GM21619 (cell line): ENCODE results near the gene NDUFB5.
"Not testable (repeated sequence)": the region's sequence is repeated elsewhere in the genome, so short reads cannot be mapped to it uniquely, and the experiment has no call there.

Experiments used
- ATAC-seq: cut with Tn5 transposase; IDR thresholded peaks from one replicate; pipeline ENCODE4 v1.9.1; 2021; ENCODE audit not compliant: unreplicated experiment

NDUFB5 gene

DNA sequence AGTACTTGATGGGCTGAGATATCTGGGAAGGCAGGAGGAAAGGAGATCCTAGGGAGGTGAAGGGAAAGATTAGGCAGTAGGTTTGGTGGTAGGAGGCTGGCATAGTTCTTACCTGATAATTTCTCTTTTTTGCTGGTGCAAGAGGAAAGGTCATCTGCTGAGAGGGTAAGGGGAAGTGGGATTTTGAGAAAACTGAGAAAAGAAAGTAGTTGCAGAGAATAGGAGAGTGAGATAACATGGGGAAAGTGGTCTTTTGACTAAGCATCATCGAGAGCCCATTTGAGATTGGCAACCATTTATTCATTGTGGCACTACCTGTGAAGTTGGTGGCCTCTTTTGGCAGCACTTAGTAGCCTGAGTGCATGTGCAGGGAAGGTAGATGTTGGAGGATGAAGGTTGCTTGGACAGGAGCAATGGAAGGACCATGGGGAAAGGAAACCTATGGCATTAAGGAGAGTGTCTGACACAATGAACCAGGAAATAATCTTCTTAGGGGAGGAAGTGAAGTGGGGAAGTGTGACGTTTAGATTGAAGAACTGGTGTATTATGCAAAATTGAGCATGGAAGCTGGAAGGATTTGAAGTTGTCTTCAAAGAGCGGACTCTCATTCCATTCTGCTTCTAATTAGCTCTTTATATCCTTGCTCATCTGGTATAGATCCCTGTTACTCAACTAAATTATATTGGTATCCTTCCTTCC is 26.3 kb downstream of the NDUFB5 start:
- ATAC-seq: no peak

DNA sequence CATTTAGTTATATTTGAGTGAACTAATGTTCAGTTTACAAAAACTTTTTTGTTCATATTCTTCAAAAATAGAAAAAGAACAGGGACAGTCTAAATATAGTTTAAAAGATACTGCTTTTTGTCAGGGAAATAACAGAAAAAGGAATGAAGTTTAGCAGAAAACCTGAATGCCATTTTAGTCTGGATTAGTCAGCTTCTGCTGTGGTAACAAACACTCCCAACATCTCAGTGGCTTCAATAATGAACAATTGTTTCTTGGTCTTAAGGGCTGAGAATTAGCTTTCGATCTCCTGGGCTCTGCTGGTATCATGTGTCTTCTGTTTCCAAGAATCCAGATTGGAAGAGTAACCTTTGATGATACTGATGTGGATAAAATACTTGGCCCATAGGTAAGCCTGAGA is 35.9 kb downstream of the NDUFB5 start:
- ATAC-seq: no peak

DNA sequence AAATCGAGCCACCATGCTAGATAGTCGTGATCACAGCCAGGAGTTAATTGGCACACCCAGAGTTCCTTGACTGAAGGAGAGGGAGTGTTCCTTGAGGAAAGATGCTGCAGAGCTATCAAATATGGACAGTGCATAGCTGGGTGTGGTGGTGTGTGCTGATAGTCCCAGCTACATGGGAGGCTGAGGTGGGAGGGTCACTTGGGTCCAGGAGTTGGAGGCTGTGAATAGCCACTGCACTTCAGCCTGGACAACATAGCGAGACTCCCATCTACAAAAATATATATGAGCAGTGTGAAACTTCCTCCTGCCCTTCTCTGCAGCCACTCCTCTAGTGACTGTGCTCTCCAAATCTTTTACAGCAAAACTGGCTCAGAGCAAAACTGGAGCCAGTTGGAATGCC is 38.3 kb downstream of the NDUFB5 start:
- ATAC-seq: no peak

DNA sequence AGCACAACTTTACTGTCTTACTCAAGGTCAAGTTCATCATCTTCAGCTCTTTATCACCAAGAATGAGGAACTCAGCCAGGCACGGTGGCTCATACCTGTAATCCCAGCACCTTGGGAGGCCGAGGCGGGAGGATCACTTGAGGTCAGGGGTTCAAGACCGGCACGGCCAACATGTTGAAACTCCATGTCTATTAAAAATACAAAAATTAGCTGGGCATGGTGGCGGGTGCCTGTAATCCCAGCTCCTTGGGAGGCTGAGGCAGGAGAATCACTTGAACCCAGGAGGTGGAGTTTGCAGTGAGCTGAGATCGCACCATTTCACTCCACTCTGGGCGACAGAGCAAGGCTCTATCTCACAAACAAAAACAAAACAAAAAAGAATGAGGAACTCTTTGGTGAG is 39.2 kb downstream of the NDUFB5 start:
- not testable (repeated sequence) for ATAC-seq

DNA sequence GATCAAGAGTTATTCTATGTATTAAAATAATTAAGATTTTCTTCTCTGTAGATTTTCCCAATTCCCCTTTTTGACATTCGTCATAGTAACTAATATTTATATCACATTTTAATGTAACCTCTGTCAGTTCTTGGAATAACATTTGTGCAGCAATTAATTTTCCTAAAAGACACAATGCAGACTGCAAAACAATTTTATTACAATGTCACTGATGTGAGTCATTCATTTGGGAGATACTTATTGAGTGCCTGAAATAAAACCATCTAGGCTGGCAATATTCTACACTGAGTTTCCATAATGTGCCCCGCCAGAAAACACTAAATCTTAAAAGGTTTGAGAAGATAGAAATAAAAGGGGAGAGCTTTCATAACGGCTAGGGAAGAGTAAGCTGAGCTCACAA is 41.6 kb downstream of the NDUFB5 start:
- ATAC-seq: no peak

DNA sequence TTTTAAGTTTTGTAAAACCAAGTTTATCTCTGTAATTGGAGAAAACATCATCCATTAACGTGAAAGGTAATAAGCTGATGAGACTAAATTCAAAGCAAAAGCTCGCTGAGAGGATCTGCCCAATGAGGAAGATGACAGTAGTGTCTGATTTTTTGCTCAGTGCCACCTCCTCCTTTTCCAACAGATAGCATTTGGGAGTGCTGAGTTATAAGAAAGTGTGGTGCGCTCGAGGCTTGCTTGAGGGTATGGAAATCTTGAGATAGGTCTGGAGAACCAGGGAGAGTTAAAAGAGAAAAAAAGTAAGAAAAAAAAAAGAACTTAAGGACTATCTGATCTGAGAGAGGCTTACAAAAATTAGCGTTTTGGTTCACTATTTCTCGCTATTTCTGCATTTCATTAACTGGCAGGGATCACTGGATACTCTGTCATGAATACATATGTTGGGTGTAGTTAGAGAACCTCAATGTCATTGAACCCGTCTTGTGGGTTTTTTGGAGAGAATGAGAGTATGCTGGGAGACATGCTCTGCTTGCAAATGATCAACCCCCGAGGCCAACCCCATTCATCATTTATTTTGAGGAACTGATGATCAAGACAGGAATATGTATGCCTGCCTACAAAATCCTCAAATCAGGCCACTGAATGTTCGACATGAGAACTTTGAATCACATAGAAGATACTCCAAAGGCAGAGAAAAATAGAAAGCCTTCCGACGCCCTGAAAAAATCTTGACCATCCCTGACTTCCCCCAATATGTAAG is 47.3 kb downstream of the NDUFB5 start:
- no peak for ATAC-seq

DNA sequence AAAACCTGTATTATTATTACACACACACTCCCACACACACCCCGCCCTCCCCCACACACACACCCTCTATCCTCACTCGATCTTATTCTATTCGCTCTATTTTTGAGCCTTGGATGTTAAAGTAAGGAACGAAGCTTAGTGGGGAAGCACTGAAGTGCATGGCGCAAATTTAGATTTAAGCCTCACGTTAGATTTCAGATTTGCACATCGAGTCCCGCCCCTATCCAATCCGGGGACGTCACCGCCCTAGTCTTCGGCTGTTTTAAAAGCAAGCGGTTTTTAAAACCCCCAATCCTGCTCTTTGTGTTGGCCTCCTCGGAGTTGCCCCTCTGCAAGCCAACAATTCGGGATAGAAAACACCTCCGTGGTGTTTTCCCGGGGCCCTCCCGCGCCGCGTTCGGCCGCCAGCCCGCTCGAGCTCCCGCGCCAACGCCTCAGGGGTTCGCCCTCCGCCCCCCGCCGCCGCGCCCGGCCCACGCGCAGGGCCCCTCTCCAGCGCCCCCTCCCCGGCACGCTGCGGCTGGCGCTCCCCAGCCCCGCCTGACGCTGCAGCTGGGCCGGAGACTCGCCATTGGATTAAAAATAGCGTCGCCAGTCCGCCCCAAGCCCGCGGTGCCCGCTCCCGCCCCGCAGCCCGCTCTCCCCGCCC is 48.0 kb downstream of the NDUFB5 start, which contains the start of gene USP13:
Gene USP13, plus strand, starts transcription at position 594 of the 649 bp plus-strand sequence. CDS start 186 bp downstream, outside the sequence.
- ATAC-seq: peak; percentile 64

DNA sequence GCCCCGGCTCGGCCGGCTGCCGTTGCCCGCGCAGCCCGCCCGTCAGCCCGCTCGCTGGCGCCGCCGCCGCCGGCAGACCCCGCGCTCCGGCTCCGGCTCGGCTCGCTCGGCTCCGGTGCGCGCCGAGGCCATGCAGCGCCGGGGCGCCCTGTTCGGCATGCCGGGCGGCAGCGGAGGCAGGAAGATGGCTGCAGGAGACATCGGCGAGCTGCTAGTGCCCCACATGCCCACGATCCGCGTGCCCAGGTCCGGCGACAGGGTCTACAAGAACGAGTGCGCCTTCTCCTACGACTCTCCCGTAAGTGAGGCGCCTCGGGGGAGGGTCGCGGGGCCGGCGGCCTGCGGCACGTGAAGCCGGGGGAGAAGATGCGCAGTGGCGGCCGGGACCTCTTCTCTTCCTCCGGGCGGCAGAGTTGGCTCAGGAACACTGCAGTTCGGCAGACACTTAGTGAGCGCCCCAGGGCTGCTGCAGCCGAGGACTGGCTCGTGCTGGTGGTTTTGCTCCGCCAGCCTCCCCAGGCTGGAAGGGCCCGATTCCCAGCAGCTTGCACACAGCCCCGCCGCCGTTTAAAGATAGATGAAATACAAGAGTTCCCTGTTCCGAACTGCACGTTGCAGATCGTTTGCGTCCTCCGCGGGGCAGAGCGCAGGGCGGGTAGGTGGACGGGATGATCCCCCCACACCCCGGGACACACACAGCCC is 48.7 kb downstream of the NDUFB5 start:
- peak; percentile 57 for ATAC-seq

DNA sequence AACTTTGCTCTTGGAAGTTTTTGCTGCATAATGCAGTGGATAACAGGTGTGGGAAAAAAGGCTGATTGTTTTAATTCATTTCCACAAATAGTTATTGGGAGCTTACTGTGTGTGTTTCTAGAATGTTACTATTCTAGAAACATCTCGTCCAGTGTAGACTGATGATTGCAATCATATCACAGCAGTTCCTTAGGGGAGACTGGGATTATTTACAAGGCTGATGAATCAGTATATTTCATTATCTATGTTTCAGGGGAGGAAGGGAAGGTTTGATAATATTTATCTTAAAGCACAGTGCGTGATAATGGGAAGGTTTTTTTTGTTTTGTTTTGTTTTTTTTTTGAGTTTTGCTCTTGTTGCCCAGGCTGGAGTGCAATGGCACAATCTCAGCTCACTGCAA is 50.6 kb downstream of the NDUFB5 start:
- no peak for ATAC-seq

DNA sequence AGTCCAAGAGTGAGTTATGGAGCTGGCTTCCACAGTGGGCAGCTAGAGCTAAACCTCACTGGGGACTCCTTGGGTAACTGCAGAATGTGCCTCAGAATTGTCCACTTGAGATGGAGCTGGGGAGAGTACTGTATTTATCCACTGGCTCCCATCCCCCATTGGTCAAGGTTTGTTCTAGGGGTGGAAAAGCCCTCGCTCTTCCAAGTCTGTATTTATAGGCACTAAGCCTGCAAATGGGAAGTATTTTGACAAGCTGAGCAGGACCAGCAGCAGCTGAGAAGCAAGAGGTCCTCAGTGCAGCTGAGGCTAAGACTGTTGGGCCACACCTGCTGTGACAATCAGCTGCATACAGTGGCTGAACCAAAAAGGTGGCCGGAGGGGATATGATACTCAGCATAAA is 54.0 kb downstream of the NDUFB5 start:
- ATAC-seq: no peak

DNA sequence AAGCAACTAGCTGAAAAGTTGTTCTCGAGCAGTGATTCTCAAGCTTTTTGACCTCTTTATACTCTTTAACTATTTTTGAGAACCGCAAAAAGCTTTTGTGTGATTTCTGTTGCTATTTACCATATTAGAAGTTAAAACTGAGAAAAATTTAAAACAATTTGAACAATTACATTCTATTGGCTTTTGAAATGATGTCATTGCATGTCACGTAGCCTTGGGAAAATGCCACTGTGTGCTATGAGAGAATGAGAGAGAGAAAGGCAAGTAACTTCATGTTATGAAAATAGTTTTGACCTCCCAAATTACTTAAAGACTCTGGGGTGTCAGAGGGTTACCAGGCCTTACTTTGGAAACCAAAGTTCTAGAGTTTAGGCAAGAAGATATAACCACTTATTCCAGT is 56.3 kb downstream of the NDUFB5 start:
- ATAC-seq: no peak

DNA sequence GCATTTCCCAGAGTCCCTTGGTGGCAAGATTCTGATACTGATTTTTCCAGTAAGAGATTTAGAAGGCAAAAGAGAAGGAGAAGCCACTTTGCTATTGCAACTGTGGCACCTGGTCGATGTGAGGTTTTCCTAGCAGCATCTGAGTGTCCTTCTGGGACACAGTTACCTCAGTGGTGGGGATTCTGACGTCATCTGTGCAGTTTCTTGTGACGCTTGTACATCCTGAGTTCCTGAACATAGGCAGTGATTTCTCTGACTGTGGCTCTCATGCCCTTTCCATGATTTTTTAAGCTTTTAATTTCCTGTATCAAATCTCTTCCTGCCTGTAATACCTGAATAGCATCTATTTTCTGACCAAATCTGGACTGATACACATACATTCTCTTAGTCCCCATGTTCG is 57.2 kb downstream of the NDUFB5 start:
- ATAC-seq: no peak

DNA sequence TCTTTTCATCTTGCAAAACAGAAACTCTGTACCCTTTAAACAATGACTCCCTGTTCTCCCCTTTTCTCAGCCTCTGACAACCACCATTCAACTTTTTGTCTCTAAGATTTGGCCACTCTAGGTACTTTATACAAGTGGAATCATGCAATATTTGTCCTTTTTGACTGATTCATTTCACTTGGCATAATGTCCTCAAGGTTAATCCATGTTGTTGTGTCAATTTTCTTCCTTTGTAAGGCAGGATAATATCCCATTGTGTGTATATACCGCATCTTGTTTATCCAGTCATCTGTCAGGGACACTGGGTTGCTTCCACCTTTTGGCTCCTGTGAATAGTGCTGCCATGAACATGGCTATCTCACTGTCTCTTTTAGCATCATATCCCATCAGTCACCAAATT is 58.5 kb downstream of the NDUFB5 start:
- ATAC-seq: no peak

DNA sequence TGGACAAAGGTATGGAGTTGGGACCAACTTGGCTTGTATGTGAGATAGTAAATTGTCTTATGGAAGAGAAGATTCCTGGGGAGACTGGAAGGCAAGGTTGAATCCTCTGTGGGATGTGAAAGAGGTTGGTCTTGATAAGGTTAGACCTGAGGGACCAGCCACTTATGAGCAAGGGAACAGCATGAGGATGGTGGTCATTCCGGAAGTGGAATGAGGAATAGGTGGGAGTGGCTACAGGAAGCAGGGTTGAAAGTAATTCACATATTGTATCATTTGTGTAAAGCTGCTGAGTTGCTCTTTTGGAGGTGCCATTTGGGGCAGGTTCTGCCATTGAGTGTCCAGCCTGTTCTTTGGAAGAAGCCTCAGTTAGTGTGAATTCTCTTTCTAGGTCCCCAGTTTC is 61.4 kb downstream of the NDUFB5 start:
- no peak for ATAC-seq

DNA sequence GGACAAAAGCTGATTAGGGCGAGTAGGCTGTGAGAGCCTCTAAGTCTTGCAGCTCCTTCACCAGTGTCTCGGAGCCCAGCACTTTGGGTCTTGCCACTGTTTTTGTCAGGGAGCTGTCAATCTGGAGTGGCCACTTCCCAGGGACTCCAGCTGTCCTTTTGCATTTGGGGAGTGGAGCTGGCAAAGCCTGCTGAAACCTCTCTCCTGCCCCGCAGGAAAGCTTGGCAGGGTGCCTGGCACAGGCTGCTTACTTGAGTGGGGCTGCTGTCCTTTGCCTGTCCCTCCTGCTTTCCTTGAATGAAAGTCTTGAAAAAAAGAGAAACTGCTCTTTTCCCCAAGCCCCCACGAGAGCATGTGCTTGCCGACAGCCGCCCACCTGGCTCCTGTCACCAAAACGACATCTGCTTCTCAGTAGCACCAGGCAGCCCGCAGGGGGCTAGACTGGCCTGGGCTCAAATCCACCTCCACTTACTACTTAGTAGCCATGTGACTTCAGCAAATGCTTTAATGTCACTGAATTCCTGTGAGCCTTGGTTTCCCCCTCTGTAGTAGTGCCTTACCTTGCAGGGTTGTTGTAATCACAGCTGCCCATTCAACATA is 61.9 kb downstream of the NDUFB5 start:
- no peak for ATAC-seq

DNA sequence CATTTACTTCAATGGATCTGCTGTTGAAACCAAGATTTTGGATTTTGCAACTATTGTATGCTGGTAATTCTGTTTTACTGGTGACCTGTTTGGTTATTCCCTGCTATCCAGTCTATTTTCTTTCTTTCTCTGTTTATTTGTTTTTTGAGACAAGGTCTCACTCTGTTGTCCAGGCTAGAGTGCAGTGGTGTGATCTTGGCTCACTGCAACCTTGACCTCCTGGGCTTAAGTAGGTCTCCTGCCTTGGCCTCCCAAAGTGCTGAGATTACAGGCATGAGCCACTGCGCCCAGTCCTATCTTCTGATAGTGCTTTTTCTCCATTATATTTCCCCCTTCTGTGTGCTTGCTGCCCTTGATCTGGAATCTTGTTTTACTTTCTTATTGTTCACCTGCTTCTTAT is 63.8 kb downstream of the NDUFB5 start:
- no peak for ATAC-seq

DNA sequence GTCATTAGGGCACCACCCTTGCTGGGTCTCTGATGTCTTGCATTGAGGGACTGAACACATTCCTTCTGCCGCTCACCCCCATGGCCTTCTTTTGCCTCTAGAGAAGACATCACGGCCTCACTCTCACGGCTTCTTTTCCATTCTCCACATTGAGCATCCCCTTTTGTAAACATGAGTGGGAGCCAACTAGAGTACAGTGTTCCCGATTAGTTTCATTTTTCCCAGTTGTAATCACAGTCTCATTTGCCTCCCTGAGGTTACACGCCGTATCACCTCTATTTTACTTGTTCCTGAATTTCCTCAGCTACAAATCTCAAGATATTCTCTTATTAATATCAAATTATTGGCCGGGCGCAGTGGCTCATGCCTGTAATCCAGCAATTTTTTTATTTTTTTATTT is 65.7 kb downstream of the NDUFB5 start:
- ATAC-seq: no peak

DNA sequence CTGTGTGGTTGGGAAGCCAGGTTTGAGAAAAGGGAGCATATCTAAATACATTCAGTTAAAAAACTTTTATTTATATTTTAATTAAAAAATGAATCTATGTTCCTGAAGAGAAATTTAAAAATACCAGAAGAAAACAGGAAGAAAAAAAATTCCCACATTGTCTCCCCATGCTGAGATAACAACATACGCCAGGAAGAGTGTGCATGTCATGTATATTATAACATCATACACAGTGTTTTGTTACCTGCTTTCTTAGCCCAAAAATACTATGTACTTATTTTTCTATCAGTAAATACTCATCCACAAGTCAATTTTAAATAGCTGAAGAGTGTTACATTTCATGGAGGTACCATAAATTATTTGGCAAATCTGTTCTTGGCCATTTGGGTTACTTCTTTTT is 66.7 kb downstream of the NDUFB5 start:
- ATAC-seq: no peak

DNA sequence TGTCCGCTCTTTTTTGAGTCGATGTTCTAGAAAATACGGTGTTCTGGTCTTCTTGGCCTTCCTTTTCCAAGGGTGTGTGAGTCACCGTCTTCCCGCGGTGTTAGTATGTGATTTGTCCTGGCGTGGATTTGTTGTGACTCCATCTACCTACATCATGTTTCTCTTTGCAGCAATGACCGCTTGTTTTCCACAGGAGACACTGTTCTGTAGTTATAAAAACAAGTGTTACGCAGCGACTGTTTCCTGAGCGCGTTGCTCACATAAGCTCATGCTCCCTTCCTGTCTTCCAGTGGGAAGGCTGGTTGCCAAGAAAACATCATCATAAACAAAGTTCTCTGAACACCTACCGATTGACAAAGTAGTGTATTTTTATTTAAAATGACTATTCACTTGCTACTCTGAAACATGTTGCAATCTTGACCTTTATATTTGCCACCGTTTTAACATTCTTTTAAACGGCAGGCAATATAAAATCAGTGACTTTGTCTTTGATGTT is 67.2 kb downstream of the NDUFB5 start:
- ATAC-seq: no peak

DNA sequence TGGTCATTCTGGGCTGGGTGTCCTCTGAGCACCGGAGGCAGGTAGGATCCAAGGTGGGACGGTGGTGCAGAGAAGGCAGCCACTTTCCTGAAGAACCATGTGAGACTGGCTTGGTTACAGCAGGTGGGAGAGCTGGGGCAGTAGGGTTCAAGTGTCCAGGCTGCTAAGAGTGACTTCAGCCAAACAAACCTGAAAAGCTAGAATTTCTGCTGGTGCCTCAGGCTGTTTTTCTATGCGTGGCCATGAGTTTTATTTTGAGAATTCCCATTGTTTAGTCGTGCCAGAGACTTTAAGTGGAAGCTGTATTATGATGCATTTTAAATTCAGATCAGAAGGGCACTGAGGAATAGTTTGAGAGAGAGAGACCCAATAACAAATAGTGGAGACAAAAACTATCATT is 68.3 kb downstream of the NDUFB5 start:
- no peak for ATAC-seq

DNA sequence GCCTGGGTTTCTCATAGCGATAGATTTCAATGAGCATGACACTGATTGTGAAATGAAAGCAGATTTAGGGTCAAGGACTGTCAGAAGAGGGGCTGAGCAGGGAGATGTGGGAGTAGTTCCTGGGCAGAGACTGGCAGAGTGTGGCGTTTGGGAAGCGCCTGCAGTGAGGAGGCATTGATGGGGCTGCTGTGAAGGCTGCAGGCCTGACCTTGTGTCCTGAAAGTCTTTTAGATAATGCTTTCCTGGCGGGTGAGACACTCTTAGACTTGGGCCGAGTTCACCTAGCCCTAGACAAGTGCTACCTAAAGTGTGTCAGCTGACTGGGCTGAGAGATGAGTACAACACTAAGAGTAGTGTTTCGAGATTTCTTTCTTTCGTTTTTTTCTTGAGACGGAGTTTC is 68.9 kb downstream of the NDUFB5 start:
- no peak for ATAC-seq
